ENCODE measurements around the gene LYRM4. TPM values are rescaled to one million over a fixed set of nuclear protein-coding genes. Genes with fewer than 3 reads are reported as not detected.

LYRM4 gene
- total RNA-seq, 1 donor from 2014 or later = 39.3 TPM

DNA sequence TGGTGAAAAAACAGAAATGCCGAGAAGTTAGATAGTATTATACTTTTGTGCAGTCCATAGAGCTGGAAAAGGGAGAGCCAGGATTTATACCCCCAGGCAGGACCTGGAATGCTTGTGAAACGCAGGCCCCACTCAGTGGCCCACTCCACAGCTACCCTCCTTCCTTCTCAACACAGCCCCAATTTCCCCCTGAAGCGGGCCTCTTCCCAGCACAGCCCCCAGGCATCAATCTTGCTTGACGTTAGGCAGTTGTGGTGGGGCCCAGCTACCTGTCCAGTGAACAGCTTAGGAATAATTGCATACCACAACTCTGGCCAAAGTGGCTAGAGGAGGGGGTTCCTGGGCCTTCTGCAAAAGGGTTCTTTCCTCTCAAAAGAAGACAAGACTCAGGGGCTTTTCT is 114.4 kb downstream of the LYRM4 start:
- no peaks in the 10 kb centered on the region for H3K36me3 Mint-ChIP-seq (ENCODE audit: low read depth)
- no peaks in the 10 kb centered on the region for H3K9me3 Mint-ChIP-seq
- TF ChIP-seq, protein P1, sequence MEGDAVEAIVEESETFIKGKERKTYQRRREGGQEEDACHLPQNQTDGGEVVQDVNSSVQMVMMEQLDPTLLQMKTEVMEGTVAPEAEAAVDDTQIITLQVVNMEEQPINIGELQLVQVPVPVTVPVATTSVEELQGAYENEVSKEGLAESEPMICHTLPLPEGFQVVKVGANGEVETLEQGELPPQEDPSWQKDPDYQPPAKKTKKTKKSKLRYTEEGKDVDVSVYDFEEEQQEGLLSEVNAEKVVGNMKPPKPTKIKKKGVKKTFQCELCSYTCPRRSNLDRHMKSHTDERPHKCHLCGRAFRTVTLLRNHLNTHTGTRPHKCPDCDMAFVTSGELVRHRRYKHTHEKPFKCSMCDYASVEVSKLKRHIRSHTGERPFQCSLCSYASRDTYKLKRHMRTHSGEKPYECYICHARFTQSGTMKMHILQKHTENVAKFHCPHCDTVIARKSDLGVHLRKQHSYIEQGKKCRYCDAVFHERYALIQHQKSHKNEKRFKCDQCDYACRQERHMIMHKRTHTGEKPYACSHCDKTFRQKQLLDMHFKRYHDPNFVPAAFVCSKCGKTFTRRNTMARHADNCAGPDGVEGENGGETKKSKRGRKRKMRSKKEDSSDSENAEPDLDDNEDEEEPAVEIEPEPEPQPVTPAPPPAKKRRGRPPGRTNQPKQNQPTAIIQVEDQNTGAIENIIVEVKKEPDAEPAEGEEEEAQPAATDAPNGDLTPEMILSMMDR (conservative IDR thresholded peaks at IDR 0.05) = no peak
- H3K4me3 Mint-ChIP-seq = no peak overlapping the region
- DNase-seq (ENCODE audit: low read depth, low spot score) = no peak
- peaks cover 13% of the 10 kb centered on the region for H3K4me1 Mint-ChIP-seq
- H3K27ac Mint-ChIP-seq (ENCODE audit: unreplicated experiment) = peak overlapping the region; percentile 83
- no peaks in the 10 kb centered on the region for H3K27me3 Mint-ChIP-seq (ENCODE audit: low read depth)

DNA sequence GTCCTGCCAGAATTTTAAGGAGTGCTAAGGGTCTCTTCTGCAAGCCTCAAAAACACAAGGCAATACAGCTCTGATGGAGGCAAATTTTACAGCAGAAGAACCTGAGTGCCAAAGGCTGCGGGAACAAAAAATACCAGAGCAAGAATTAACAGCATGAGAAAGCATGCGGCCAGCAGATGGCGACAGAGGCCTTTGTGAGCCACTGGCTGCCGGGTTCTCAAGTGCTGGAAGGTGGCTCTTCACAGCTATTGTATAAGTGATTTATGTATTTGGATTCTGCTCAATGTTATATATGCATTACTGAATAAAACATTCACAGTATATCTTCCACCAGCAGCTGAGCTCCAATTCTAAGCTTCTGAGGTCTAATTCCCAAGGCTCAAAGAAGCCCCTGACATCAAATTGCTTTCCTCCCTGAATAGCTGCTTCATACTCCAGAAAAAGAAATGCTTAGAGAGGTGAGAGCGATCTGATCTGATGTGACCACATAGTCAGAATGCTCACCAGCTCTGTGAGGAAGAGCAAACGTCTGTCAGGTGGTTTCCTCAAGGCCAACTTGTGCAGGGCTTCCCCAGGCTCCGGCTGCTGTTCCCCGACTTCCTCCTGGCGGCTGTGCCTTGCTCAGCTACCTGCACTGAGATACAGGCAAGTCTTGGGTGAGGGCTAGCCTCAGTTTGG is 117.0 kb downstream of the LYRM4 start:
- Mint-ChIP-seq H3K4me1 (peaks cover 18% of the 10 kb centered on the region), H3K27me3 (ENCODE audit: low read depth) (no peaks in the 10 kb centered on the region), H3K36me3 (ENCODE audit: low read depth) (no peaks in the 10 kb centered on the region), H3K27ac (ENCODE audit: unreplicated experiment) (no peak overlapping the region), H3K4me3 (no peak overlapping the region), H3K9me3 (no peaks in the 10 kb centered on the region)
- TF ChIP-seq, protein P1 (conservative IDR thresholded peaks at IDR 0.05) = peak; percentile 96
- DNase-seq (ENCODE audit: low read depth, low spot score) = peak; percentile 86

DNA sequence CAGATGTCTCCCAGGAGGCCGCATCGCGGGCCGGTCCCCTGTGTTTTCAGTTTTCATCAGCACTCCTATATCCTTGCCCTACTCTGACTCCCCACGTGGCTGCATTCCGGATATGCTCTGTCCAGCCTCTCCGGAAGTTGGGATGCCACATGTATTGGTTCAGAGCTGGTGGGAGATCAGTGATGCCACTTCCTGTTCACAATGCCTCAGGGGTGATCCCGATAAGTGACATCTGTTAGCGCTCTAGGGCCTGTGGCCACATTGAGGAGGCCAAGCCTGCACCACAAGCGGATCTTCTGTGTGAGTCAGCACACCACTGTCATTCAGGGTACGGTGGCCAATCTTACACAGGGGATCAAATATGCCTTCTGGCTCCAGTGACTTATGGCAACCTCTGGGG is 117.8 kb downstream of the LYRM4 start:
- TF ChIP-seq, protein P1 (conservative IDR thresholded peaks at IDR 0.05) = no peak
- no peak overlapping the region for H3K4me3 Mint-ChIP-seq
- H3K4me1 Mint-ChIP-seq = peaks cover 19% of the 10 kb centered on the region
- DNase-seq (ENCODE audit: low read depth, low spot score) = no peak
- H3K9me3 Mint-ChIP-seq = no peaks in the 10 kb centered on the region
- no peak overlapping the region for H3K27ac Mint-ChIP-seq (ENCODE audit: unreplicated experiment)
- H3K36me3 Mint-ChIP-seq (ENCODE audit: low read depth) = no peaks in the 10 kb centered on the region
- H3K27me3 Mint-ChIP-seq (ENCODE audit: low read depth) = no peaks in the 10 kb centered on the region

DNA sequence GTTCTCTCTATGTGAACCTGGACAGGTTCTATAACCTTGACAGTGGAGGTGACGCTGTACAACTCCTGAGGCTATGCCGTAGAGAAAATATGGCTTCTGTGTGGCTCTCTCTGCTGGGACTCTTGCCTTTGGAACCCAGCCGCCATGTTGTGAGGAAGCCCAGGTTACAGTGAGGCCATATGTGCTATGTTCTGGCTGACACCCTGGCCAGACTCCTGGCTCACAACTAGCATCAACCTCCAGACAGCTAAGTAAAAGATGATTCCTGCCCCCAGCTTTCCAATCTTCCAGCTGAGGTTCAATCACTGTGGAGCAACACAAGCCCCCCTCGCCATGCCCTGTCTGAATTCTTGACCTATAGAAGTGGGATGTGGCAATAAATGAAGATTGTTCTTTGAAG is 118.6 kb downstream of the LYRM4 start:
- H3K4me3 Mint-ChIP-seq = no peak overlapping the region
- no peak for DNase-seq (ENCODE audit: low read depth, low spot score)
- no peaks in the 10 kb centered on the region for H3K36me3 Mint-ChIP-seq (ENCODE audit: low read depth)
- H3K27me3 Mint-ChIP-seq (ENCODE audit: low read depth) = no peaks in the 10 kb centered on the region
- H3K4me1 Mint-ChIP-seq = peaks cover 19% of the 10 kb centered on the region
- TF ChIP-seq, protein P1 (conservative IDR thresholded peaks at IDR 0.05) = no peak
- no peak overlapping the region for H3K27ac Mint-ChIP-seq (ENCODE audit: unreplicated experiment)
- no peaks in the 10 kb centered on the region for H3K9me3 Mint-ChIP-seq

DNA sequence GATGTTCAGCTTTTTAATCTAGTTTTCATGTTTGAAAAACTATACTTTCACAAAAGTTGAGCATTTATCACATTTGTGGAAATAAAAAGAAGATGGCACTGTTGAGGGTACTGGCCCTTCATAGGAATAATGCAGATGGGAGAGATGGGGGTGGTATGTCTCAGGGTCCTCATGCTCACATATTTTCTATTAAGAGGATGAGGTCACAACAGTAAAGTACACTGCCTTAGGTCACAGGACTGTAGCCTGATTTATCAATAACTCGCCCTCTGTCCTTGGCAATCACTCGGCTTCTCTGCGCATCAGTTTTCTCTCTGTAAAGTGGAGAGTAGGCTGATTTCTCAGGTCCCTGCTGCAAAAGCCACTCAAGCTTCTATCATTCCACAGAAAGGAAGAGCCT is 119.7 kb downstream of the LYRM4 start:
- no peak overlapping the region for H3K4me3 Mint-ChIP-seq
- no peaks in the 10 kb centered on the region for H3K27me3 Mint-ChIP-seq (ENCODE audit: low read depth)
- peaks cover 3% of the 10 kb centered on the region for H3K9me3 Mint-ChIP-seq
- no peak overlapping the region for H3K27ac Mint-ChIP-seq (ENCODE audit: unreplicated experiment)
- TF ChIP-seq, protein P1 (conservative IDR thresholded peaks at IDR 0.05) = no peak
- H3K4me1 Mint-ChIP-seq = peaks cover 15% of the 10 kb centered on the region
- DNase-seq (ENCODE audit: low read depth, low spot score) = no peak
- no peaks in the 10 kb centered on the region for H3K36me3 Mint-ChIP-seq (ENCODE audit: low read depth)

All from neural crest cell (in vitro differentiated cells).